NCI-H1048 (cell line): Measurements from ENCODE around the gene SHC1.

Experiments
- DNase-seq: peaks from one replicate; lab custom pipeline; 2025; lab: John Stamatoyannopoulos, UW

SHC1 gene

GRCh38 chr1:154937085-154937987, 33.2 kb downstream of the SHC1 start:
- peak; percentile 82 for DNase-seq

DNA sequence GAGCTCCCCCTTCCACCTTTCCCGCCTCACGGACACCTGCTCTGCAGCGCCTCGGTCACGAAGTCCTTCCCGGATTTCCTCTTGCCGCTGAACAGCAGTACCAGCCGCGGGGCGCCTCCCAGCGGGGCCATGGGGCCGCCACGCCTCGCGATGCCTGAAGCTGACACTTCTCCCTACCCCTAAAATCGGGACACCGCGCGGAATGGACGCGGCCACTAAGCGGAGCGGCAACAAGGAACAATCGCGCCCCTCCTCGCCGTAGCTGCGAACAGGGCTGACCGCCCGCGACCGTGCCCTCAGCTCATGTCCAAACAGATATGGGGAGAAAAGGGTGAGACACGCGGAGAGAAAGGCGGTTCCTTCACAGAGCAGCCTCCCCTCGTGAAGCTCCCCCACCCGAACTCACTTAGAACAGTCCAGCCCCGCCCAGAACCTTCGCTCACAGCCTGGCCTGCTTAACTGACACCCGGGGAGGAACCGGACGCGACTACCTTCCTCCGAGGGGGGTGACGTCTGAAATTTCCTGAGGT, 33.9 kb downstream of the SHC1 start, which contains the start of gene PMVK:
PMVK (minus strand) TSS at position 165 of the 530 bp plus-strand sequence; CDS start at position 131, 34 bp downstream.
- DNase-seq: peak; percentile 96

DNA sequence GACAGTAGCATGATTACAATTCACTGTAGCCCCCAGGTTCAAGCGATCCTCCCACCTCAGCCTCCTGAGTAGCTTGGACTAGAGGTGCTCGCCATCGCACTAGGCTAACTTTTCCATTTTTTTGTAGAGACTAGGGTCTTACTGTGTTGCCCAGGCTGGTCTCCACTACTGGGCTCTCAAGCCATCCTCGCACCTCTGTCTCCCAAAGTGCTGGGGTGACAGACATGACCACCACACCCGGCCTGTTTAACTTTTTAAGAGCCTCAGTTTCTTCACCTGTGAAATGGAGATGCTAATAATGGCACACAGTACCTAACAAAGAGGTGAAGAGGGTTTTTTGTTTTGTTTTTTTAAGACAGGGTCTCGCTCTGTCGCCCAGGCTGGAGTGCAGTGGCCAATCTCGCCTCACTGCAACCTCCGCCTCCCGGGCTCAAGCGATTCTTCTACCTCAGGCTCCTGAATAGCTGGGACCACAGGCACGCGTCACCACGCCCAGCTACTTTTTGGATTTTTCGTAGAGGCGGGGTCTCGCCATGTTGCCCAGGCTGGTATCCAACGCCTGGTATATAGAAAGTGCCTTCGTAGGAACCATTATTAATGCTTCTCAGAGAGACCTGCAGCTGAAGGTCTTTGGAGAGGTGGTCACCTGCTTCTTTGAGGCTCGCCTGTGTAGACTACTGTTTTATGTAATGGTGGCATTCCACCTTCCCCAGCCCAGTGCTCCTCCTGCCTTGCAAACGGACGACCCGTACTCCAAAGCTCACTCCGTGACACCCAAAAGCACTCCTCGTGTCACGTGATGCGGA, 34.6 kb downstream of the SHC1 start:
- DNase-seq: no peak

- DNase-seq: no peak
Measured at GRCh38 chr1:154934358-154934948, 36.1 kb downstream of the SHC1 start.

DNA sequence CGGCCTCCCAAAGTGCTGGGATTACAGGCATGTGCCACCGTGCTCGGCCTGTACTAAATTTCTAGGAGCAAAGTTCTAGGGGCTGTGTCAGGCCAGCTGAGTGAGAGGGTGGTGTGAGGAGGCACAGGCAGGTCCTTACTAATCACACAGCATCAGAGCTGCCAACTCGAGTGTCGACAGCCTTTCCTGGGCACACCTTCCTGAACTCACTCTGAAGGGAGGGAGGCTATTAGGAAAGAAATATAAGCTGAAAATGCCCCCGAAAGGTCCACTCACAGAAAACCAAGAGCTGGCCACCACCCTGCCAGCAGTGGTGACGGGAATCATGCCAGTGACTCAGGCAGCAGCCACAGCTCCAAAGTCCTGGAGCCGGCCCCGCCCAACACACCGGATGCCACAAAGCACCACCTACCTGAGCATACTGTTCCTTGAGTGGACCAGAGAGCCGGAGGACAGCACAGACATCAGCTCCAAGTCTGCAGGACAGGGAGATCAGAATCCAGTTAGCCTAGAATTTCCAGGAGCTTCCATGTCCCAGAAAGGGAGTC, 38.5 kb downstream of the SHC1 start:
- no peak for DNase-seq

DNA sequence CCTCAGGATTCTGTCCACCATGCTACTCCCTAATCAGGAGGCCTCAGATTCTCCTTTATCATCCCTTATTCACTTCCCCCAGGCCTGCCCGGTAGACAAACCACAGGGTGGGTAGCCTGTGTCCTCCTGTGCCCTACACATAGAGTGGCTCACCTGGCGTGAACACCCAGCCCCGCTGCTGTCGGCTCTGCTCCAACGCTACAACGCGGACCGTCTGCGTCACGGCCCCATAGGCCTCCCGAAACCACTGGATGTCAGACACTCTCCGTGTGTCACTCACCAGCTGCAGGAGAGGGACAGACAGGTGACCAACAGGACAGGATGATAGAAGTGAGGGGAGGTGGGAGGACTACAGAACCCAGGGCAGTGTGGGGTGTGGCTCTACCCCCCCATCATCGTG, 44.3 kb downstream of the SHC1 start:
- no peak for DNase-seq

DNA sequence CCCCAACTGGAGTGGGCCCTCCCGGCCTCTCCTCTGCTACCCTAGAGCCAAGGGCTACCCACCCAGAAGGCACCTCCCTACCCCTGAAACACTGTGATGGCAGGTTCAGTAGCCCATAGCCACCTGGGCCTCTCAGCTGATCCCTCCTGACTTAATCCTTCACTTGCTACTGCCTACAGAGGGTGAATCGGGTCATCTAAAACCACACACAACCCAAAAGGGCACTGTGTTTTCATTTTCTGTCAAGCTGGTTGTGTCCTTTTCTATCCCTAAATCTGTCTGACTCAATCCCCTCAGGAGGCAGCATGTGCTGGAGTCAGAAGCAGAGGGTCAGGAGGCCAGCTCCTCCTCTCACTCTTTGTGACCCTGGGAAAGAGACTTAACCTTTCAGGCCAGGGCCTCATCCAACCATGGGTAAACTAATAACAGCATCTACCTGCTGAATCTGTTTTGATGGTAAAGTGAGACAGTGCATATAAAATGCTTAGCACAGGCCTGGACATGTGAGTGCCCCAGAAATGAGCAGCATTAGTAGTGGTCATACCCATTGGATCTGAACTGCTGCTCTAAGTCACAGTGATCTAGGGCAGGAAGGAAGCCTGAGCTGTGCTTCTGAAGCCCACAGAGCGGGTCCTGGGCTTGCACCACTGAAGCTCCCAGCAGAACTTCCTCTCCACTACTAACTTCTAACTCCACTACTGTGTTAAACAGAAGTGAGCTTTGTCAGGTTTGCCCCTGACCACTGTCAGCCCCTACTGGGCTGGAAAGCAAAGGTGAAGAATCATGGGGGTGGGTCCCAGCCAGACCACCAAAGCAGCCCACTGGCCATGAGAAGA, 45.0 kb downstream of the SHC1 start:
- no peak for DNase-seq

GRCh38 chr1:154923695-154924094, 46.9 kb downstream of the SHC1 start:
- no peak for DNase-seq

GRCh38 chr1:154913273-154913672, 57.3 kb downstream of the SHC1 start:
- no peak for DNase-seq

GRCh38 chr1:154912755-154913154, 57.8 kb downstream of the SHC1 start:
- no peak for DNase-seq
